ENCODE results near the gene ADK.
"Not testable (repeated sequence)": the region's sequence is repeated elsewhere in the genome, so short reads cannot be mapped to it uniquely, and the experiment has no call there.

ADK gene

GRCh38 chr10:74186678-74187077, 35.7 kb downstream of the ADK start:
- no peak for DNase-seq (ENCODE audit: low read depth)

- no peak for DNase-seq (ENCODE audit: low read depth)
Measured at GRCh38 chr10:74187237-74187636, 36.2 kb downstream of the ADK start.

- DNase-seq (ENCODE audit: low read depth) = not testable (repeated sequence)
Measured at GRCh38 chr10:74188617-74189016, 37.6 kb downstream of the ADK start.

GRCh38 chr10:74189999-74190421, 39.0 kb downstream of the ADK start:
- DNase-seq (ENCODE audit: low read depth) = peak; percentile 89

GRCh38 chr10:74190494-74190893, 39.5 kb downstream of the ADK start:
- DNase-seq (ENCODE audit: low read depth) = no peak

- peak; percentile 64 for DNase-seq (ENCODE audit: low read depth)
Measured at GRCh38 chr10:74194545-74194944, 43.5 kb downstream of the ADK start.

GRCh38 chr10:74194999-74195398, 44.0 kb downstream of the ADK start:
- DNase-seq (ENCODE audit: low read depth) = peak; percentile 81

GRCh38 chr10:74199315-74199714, 48.3 kb downstream of the ADK start:
- no peak for DNase-seq (ENCODE audit: low read depth)

GRCh38 chr10:74202356-74202755, 51.3 kb downstream of the ADK start:
- DNase-seq (ENCODE audit: low read depth) = no peak

GRCh38 chr10:74206746-74207145, 55.7 kb downstream of the ADK start:
- no peak for DNase-seq (ENCODE audit: low read depth)

GRCh38 chr10:74207691-74208480, 56.9 kb downstream of the ADK start:
- no peak for DNase-seq (ENCODE audit: low read depth)

- DNase-seq (ENCODE audit: low read depth) = no peak
Measured at GRCh38 chr10:74208997-74209396, 58.0 kb downstream of the ADK start.

GRCh38 chr10:74213019-74213418, 62.0 kb downstream of the ADK start:
- DNase-seq (ENCODE audit: low read depth) = no peak

GRCh38 chr10:74213571-74214162, 62.6 kb downstream of the ADK start:
- DNase-seq (ENCODE audit: low read depth) = peak; percentile 27

GRCh38 chr10:74217110-74217509, 66.1 kb downstream of the ADK start:
- DNase-seq (ENCODE audit: low read depth) = not testable (repeated sequence)

GRCh38 chr10:74222467-74222866, 71.4 kb downstream of the ADK start:
- not testable (repeated sequence) for DNase-seq (ENCODE audit: low read depth)

- peak; percentile 31 for DNase-seq (ENCODE audit: low read depth)
Measured at GRCh38 chr10:74223755-74224529, 72.9 kb downstream of the ADK start.

- peak; percentile 56 for DNase-seq (ENCODE audit: low read depth)
Measured at GRCh38 chr10:74227697-74228424, 76.8 kb downstream of the ADK start.

- DNase-seq (ENCODE audit: low read depth) = no peak
Measured at GRCh38 chr10:74231375-74231774, 80.4 kb downstream of the ADK start.

GRCh38 chr10:74233281-74233680, 82.3 kb downstream of the ADK start:
- DNase-seq (ENCODE audit: low read depth) = no peak

GRCh38 chr10:74234569-74234968, 83.5 kb downstream of the ADK start:
- no peak for DNase-seq (ENCODE audit: low read depth)

- no peak for DNase-seq (ENCODE audit: low read depth)
Measured at GRCh38 chr10:74238031-74238431, 87.0 kb downstream of the ADK start.
